GM12878 (cell line): Measurements from ENCODE around the gene UMAD1.

Experiments
- CHD1 ChIP-seq: IDR thresholded peaks from 2 replicates; pipeline ENCODE4 v1.6.1; 2012; ENCODE audit warnings: low read depth, low read length, improper control_type of control experiment
- CTCF ChIP-seq, 3 experiments: IDR thresholded peaks in 2 of 3; conservative IDR thresholded peaks in 1 of 3; 2 replicates each; pipeline ENCODE4 v1.5.1; 2011; ENCODE audit warnings: low read depth in 3 of 3, low read length in 3 of 3, mild to moderate bottlenecking in 3 of 3, control low read depth in 2 of 3, moderate library complexity in 2 of 3, inconsistent platforms in 1 of 3, mixed read lengths in 1 of 3; ENCODE audit not compliant: control insufficient read depth in 2 of 3, insufficient read depth in 1 of 3; ENCODE audit errors: extremely low read depth in 1 of 3
- FOS ChIP-seq: IDR thresholded peaks from 3 replicates; pipeline ENCODE4 v1.6.1; 2011; ENCODE audit warnings: borderline replicate concordance; ENCODE audit not compliant: insufficient read length; ENCODE audit errors: extremely low read depth
- HDGF ChIP-seq: fragments of 450-650 bp; IDR thresholded peaks from 2 replicates; pipeline ENCODE4 v1.6.1; 2016; ENCODE audit warnings: antibody characterized with exemption
- IKZF1 ChIP-seq: fragments of 450-650 bp; conservative IDR thresholded peaks from 2 replicates; pipeline ENCODE4 v1.6.1; 2017; ENCODE audit warnings: antibody characterized with exemption, mild to moderate bottlenecking
- NFIC ChIP-seq: IDR thresholded peaks from 2 replicates; pipeline ENCODE4 v1.6.1; 2012; ENCODE audit warnings: low read depth, mild to moderate bottlenecking, inconsistent platforms, low read length, moderate library complexity
- POU2F2 ChIP-seq: IDR thresholded peaks from 3 replicates; pipeline ENCODE4 v1.6.1; 2011; ENCODE audit warnings: low read depth, mild to moderate bottlenecking, low read length, borderline replicate concordance
- RAD21 ChIP-seq: IDR thresholded peaks from 2 replicates; pipeline ENCODE4 v1.6.1; 2011; ENCODE audit warnings: mild to moderate bottlenecking, low read depth, low read length, moderate library complexity; ENCODE audit not compliant: insufficient read depth
- SMAD5 ChIP-seq: IDR thresholded peaks from 2 replicates; pipeline ENCODE4 v1.6.1; 2016; ENCODE audit warnings: antibody characterized with exemption, low read depth
- TF ChIP-seq, protein P1 (sequence below): fragments of 150-350 bp; IDR thresholded peaks from 2 replicates; pipeline ENCODE4 v1.6.1; 2014; ENCODE audit warnings: mild to moderate bottlenecking, low read depth, low read length
- TF ChIP-seq, protein P2 (sequence below): fragments of 450-650 bp; IDR thresholded peaks from 2 replicates; pipeline ENCODE4 v1.6.1; 2018; ENCODE audit warnings: mild to moderate bottlenecking, low read depth, moderate library complexity; ENCODE audit not compliant: partially characterized antibody

DNA sequence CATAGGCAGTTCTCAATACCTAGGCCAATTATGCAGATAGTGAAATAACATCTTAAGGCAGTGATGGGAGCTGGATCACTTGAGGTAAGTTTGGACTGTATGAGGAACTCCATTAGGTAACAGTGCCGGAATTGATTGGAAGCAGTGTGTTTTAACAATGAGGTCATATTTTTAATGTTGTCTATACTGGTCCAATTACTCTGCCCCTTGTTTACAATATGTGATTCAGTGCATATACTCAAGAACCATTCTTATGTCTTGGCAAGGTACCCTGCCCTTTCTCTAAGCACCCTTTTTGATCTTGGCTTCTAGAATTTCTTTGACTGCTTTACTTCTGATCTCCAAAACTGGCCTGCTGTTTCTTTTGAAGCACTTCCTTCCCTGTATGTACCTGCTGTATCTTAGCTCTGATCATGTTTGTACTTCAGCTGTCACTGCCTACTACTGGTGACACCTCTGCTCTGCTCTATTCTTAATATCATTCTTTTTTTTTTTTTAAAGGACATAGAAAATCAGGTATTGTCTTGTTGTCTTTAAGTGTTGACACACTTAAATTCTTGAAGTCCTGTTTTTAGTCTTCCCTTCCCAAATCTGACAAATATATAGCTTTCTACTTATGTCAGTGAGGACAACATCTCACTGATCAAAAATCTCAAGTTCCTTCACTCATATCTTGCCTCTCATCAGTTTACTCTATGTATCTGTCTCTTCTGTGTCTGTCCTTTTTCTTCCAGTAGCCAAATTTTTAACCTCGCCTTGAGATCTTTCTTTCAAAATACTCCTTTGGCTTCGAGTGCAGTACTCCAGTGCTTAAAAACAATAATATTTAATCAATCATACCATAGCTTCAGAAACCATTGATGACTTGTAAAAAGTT is 124.2 kb downstream of the UMAD1 start:
- no peak for TF ChIP-seq CHD1
- TF ChIP-seq SMAD5: no peak
- TF ChIP-seq IKZF1: no peak
- no peak for TF ChIP-seq HDGF
- TF ChIP-seq, protein P1, sequence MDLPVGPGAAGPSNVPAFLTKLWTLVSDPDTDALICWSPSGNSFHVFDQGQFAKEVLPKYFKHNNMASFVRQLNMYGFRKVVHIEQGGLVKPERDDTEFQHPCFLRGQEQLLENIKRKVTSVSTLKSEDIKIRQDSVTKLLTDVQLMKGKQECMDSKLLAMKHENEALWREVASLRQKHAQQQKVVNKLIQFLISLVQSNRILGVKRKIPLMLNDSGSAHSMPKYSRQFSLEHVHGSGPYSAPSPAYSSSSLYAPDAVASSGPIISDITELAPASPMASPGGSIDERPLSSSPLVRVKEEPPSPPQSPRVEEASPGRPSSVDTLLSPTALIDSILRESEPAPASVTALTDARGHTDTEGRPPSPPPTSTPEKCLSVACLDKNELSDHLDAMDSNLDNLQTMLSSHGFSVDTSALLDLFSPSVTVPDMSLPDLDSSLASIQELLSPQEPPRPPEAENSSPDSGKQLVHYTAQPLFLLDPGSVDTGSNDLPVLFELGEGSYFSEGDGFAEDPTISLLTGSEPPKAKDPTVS: no peak
- peak; percentile 3 to 25 (median 21); a peak in 2 of 6 replicates for TF ChIP-seq CTCF (IDR thresholded peaks at IDR 0.05 in 2 of 3, conservative IDR thresholded peaks at IDR 0.05 in 1 of 3; ENCODE audit: control insufficient read depth in 2 of 3, extremely low read depth in 1 of 3, insufficient read depth in 1 of 3, low read depth in 3 of 3, low read length in 3 of 3)
- TF ChIP-seq POU2F2: no peak
- TF ChIP-seq, protein P2, sequence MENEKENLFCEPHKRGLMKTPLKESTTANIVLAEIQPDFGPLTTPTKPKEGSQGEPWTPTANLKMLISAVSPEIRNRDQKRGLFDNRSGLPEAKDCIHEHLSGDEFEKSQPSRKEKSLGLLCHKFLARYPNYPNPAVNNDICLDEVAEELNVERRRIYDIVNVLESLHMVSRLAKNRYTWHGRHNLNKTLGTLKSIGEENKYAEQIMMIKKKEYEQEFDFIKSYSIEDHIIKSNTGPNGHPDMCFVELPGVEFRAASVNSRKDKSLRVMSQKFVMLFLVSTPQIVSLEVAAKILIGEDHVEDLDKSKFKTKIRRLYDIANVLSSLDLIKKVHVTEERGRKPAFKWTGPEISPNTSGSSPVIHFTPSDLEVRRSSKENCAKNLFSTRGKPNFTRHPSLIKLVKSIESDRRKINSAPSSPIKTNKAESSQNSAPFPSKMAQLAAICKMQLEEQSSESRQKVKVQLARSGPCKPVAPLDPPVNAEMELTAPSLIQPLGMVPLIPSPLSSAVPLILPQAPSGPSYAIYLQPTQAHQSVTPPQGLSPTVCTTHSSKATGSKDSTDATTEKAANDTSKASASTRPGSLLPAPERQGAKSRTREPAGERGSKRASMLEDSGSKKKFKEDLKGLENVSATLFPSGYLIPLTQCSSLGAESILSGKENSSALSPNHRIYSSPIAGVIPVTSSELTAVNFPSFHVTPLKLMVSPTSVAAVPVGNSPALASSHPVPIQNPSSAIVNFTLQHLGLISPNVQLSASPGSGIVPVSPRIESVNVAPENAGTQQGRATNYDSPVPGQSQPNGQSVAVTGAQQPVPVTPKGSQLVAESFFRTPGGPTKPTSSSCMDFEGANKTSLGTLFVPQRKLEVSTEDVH: no peak
- TF ChIP-seq FOS: no peak
- no peak for TF ChIP-seq NFIC
- peak; percentile 14; the same call in 1 of the 2 replicates for TF ChIP-seq RAD21
